ENCODE results near the gene CTIF.

DNA sequence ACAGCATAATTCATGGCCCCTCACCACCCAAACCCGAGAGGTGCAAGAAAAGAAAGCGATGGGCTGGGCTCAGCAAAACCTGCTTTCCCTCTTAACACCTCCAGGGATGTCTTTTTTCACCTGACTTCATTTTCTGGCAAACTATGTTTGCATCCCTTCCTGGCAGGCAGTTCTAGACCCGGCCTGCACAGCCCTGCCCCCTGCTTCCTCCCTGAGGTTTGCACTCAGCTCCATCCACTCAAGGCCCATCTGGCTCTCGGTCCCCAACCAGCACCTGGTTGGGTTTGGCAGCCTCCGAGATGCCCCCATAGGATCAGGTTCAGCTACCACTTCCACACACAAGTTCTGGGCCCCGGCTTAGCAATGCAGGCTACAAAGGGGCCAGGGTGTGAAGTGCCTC lies 226.2 kb downstream of the CTIF start:
- TF ChIP-seq EZH2 (IDR thresholded peaks at IDR 0.05): no peak
- no peak for TF ChIP-seq POLR2AphosphoS5 (IDR thresholded peaks at IDR 0.05; ENCODE audit: borderline replicate concordance, low read depth, low read length)
